HG02884 (cell line): Measurements from ENCODE around the gene MED9.

Experiments
- ATAC-seq: cut with Tn5 transposase; IDR thresholded peaks from one replicate; pipeline ENCODE4 v1.9.1; 2021; ENCODE audit warnings: mild to moderate bottlenecking, moderate library complexity; ENCODE audit not compliant: unreplicated experiment

Gene MED9

DNA sequence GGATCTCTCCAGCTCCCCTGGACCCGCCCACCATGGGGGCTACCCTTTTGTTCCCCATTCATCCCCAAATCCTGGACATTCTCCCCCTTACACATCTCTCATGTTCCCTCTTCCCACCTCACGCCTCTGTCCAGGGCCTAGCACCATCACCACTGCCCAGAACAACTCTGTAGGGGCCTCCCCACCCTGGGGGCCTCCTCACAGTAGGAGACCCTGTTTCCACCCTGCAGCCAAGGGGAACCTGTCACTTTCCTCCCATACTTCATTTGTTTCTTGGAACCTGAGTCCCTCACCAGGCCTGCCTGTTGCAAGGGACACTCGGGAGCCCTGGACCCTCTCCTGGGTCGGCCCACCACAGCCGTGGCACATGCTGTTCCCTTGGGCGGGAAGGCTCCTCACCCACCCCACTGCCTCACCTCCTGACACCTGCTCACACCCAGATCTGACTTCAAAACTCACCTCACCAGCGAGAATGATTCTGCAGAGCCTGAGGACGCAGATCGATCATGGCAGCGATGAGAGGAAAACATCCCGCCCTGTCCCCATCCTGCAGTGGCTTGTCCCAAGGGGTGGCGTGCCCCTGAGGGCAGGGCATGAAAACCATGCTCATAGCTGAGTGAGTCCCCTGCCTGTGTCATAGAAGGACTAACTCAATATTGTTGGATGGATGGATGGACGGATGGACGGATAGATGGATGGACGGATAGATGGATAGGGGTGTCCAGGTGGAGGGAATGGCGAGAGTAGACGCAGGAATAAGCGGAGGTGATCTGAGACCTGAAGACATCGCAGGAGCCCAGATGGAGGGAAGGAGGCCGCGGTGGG, 26.2 kb downstream of the MED9 start:
- ATAC-seq = no peak

DNA sequence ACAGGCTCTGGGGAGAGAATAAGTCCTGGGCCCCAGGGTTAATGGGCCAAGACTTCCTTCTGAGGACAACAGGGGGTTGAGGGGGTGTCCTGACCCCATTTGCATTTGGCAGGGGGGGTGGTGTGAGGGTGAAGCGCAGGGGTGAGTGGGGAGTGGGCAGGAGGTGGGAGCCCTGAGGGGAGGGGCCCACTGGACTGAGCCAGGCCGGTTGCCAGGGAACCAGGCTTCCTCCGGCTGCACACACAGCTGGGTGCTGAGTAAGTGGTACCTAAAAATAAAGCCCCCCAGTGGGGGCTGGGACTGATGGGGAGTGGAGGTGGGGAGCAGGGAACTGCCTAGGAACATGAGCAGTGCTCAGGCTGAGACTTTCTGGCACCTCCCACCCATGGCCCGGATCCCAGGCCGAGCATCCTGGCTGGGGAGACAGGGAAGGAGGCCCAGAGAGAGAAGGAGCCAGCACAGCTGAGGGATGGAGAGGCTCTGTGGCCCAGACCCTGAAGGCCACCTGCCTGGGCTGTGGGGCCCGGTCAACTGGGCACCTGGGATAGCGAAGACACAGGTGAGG, 26.8 kb downstream of the MED9 start:
- ATAC-seq = no peak

DNA sequence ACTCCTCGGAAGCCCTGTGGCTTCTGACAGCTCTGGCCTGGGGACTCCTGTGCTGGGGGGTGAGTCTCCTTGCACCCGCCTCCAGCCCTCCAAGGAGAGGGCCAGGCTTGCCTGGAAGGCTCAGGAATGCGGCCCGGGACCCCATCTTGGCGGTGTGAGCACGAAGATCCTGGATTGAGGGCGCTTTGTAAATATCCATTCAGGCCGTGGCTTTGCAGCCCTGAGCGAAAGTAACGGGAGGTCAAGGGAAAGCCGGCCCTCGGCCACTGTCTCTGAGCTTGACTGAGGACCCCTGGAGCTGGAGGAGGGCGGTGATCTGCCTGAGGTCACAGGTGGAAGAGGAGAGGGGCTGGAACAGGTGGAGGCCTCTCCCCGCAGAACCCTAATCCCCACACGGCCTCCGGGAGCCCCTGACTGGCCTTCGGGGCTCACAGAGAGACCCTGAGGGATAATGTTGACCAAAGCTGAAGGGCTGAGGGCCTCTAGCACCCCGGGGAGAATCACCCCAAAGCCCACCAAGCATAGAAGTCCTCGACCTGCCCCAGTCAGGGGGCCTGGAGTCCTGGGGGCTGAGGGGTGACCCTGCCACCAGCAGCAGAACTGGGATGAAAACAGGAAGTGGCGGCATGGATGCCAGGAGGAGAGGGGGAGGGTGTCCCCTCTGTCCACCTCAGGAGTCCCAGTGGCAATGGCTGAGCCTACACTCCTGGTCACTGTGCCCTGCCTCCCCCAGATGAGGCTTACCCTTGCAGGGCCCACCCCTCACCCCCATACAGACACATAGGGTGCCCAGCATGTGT, 27.7 kb downstream of the MED9 start:
- no peak for ATAC-seq

DNA sequence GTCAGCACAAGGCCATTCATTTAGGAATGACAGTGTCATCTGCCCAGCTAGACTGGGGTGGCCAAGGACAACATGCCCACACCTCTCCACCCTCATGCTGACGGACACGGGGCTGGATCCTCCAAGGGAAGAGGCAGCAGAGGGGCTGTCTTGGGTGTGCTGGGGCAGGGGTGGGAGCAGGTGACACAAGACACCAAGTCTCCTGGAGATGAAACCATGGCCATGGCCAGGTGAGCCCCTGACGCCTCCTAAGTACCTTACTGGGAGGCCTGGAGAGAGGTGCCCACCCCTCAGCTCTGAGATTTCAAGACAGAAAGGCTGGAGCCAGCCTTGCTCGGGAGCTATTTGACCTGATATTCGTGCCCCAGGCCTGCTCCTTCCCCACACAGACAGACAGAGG, 28.4 kb downstream of the MED9 start:
- ATAC-seq = no peak

DNA sequence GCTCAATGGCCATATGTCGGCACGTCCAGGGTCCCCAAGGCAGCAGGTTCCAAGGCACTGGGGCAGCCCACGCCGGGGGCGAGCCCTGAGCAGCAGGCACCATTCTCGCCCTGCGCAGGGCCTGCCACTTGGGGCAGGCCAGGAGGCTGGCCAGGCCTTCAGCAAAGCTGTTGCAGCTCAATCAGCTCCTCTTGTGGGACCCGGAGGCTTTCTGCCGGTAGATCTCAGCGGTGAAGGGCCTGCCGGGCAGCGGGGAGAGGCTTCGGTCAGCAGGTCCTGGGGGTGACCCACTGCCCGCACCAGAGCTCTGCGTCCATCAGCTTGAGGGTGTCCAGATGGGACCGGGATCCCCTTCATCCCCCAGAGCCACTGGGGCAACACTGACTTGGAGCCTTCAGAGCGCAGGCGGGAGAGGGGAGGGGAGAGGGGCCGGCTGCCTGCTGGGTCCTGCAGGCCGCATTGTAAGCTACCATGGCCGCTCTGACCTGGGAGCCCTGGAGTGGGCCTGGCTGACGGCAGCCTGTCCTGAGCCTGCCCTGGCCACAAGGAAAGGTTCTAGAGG, 28.9 kb downstream of the MED9 start:
- no peak for ATAC-seq

DNA sequence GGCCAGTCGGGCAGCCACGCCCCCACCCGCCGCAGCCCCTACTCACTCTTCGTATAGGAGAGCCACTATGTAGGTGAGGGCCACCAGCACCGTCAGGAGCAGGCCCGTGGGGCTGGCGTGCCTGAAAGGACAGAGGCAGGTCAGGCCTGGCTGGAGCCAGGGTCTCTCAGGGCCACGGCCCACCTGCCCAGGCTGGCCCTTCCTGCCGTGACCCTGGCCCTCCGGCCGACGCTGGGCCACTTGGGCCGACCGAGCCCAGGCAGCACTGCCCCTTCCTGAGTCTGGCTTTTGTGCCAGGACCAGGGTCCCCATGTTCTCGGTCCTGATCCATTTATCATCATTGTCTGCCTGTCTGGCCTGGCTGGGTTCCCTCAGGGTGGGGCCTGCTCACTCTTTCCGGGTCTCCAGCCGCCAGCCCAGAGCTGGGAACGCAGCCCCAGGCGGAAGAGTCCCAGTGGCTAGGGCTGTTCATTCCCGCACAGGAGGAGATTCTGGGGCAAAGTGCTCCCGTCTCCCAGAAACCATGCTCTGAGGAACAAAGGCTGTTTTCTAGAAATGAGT, 29.5 kb downstream of the MED9 start:
- no peak for ATAC-seq

DNA sequence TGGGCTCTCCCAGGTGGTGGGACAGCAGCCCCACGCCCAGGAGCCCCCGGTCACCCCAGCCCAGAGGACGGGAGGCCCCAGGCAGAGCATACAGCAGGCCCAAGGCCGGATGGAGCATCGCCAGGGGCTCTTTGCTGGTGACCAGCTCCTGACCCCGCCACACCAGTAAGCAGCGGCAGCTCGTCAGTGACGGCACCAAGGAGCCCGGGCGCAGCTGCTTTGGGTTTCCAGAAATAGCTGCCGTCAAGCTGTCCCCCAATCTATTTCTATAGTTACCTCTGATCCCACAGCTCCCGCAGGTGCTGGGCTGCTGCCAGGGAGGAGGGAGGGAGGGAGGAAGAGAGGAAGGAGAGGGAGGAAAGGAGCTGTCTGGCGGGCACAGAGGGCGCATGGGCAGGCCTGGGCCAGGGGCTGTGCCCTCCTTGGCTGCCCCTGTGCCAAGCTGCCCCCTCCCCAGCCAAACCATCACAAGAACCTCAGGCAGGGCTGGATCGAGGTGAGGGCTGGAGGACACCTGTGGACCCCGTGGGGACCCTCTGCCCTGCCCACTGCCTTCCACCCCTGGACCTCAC, 30.2 kb downstream of the MED9 start:
- ATAC-seq = no peak

DNA sequence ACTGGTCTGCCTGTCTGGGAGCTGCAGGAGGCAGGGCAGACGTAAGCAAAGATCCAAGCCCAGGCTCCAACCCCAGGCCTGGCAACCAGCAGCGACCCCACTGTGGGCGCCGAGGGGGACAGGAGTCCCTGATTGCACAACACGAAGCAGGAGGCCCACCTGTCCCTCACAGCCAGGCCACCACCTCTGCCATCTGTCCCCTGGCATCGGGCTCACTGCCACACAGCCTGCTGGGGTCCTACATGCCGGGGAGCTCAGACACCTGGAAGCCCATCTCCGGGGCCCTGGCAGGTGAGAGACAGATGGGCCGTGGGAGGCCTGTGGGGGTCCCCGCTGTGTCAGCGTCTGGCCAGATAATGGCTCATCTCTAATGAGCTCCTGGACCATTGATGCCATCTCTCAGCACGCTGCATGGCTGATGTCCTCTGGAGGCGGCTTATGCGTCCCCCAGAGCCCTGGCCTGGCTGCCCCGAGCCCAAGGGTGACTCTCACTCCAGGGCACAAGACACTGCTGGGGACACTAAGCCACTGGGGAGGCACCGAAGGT, 30.7 kb downstream of the MED9 start:
- ATAC-seq = no peak

DNA sequence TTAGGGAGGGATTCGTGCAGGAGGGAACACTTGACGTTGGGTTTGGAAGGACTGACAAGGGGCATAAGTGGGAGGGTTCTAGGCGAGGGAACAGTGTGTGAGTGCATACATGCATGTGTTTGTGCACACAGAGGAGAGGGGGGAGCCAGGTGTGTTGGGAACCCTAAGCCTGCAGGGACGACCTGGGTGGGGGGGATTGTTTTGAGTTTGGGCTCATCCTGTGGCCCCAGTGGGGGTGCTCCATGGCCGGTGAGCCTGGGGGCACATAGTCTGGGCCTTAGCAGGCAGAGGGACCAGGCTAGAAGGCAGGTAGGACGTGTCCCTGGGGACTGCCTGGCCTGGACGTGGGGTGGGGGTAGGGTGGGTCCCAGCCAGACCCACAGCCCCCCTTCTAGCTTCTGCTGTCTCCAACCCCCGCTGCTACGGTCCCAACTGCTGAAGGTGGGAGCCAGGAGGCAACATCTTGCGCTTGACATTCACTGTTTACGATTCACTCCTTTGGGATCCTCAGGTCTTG, 31.3 kb downstream of the MED9 start:
- no peak for ATAC-seq

DNA sequence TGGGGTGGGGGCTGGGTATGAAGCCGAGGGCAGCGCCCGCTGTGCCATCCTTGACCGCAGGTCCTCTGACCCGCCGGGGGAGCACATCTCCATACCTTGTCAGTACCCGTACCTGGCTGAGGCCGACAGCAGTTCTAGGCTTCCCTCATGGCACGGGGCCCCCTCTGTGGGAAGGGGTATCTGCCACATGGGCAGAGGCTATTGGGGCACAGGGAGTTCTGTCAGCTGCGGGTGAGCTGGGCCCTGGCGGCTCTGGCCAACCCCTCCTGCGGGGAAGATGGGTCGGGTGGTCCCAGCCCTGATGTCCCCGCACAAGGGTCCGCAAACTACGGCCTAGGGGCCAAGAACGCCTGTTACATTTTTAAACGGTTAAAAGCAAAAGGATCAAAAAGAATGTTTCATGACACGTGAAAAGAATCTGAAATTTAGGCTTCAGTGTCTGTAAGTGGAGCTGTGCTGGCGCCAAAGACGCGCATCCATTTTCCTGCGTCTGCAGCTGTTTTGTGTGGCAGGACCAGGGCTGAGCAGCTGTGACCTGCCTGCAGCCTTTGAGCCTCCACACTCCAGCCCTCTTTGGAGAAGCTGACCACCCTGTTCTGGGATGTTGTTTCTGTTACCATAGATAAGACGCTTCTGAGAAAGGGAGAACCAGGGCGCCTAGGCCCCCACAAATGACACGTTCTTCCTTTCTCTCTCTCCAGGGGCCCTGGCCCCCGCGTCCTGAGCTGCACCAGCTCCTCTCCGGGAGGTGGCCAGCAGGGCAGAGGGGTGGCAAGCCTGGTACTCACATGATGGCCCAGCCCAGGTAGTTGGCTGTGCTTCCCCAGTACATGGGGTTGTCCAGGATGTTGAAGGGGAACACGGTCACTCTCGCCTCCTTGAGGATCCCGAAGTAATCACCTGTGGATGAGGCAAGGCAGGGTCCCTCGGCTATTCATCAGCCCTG, 32.1 kb downstream of the MED9 start:
- no peak for ATAC-seq

DNA sequence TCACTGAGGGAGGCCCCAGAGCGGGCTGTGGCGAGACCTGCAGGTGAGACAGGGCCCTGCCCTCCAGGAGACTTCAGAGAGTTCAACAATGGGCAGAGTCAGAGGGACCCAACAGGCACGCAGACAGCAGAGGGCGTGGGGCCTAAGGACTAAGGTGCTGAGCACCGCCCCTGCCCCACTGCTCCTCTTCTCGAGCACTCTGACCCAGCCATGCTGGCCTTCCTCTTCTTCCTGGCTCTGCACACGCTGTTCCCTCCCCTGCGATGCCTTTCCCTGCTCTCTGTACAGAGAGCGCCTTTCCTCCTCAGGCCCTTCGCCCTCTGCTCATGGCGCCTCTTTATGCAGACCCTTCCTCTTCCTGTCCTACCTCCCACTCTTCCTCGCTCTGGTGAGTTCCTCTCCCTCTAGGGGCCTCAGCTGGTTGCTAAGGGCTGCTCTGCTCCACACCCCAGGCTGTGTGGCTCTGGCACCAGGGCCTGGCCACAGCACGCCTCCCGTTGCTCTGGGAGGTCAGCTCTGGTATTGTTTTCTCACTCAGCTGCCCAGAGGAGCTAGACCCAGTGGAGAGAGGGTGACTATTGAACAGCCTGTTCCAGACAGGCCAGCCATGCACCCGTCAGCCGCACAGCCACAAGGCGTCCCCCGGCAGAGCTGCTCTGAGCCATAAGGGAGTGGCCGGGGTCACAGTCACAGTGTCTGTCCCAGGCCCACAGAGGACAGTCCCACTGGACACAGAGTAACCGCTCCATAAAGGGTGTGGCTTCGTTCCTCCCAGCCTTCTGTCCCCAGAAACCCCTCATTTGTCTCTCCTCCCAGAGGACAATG, 33.0 kb downstream of the MED9 start:
- no peak for ATAC-seq

DNA sequence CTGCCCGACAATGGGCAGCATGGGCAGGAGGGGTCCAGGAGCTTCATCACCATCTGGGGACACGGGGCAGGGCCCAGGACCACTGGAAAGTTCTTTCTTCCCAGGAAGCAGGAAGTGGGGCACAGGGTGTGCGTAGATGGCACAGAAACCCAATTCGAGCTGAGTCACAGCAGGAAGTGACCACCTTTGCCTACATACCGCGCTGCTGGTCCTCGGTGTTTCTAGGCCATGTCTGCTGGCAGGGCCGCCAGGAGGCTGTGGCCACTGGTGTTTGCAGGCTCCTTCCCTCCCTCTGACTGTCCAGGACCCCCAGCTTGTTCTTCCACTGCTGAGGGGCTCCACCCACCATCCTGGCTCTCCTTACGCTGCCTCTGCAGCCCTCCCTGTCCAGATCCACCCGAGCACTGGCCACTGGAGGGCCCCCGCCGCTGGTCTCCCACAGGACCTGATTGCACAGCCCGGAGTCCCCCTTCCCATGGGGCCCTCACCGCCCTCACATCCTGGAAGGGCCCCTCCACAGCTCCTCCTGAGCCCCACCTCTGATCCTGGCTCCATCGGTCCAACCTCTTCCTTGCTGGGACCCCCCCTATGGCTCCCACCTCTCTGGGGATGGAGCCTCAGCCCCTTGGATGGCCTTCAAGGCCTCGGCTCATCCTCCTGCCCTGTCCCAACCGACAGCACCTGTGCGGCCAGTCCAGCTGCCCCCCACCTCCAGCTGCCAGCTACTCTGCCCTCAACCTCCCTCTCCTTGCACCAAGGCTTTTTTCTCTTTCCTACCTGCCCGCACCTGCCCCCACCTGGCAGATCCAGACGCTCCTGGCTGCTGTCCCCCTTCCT, 33.9 kb downstream of the MED9 start:
- no peak for ATAC-seq

DNA sequence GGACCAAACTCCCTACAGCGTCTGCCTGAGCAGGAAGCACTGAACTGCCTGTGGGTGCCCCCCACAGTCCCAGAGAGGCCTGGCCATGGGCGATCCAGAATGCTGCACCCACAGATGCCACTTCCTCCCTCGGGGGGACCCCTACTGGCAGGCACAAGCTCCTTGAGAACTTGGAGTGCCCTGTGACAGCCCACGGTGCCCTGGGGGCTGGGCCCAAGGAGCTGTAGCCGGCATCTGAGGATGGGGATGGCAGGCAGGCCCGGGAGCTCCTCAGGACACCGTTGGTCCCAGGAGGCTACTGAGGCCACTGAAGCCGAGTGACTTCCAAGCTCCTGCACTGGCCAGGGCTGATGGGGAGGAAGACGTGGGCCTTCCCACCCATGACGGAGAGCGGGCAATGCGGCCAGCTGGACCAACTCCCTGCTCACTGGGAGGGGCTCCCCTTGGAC, 34.5 kb downstream of the MED9 start:
- ATAC-seq = no peak

DNA sequence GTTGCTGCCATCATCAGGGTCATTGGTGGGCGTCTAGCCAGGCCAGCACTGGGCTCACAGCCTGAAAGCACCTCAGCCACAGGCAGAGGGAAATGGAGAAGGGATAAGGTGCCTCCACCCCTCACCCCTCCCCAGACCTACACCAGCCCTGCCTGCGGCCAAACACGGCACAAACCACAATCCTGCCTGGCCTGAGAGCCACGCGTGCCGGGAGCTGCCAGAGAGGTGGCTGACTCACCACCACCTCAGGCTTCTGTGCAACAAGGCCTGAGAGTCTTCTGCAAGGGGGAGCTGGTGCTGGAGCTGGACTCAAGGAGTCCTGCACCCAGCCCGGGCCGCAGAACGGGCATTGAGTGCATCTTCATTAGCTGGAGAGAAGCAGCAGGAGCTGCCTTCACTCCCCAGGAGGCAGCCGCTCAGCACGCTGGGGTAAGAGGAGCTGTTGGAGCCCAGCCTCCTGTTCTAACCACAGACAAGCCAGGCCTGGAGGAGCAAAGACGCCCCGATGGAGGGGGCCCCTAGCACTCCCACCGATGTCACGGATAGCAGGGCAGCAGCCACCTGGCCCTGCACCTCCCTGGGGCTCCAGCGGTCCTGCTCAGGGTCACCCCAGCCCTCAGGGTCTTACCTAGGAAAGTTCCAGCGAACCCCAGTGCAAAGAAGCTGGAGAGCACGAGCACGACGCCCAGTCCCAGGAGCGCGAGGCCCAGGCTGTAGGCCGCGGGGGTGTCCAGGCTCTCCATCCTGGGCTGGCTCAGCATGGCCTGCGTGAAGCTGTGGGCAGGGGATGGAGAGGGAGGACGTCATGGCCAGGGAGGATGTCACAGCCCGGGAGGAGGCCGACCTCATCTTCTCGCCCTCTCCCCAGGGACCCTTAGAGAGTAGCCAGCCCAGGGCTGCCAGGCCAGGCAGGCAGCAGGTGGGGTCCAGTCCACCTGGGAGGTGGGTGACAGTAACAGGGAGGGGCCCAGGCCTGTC, 35.4 kb downstream of the MED9 start:
- ATAC-seq = no peak

DNA sequence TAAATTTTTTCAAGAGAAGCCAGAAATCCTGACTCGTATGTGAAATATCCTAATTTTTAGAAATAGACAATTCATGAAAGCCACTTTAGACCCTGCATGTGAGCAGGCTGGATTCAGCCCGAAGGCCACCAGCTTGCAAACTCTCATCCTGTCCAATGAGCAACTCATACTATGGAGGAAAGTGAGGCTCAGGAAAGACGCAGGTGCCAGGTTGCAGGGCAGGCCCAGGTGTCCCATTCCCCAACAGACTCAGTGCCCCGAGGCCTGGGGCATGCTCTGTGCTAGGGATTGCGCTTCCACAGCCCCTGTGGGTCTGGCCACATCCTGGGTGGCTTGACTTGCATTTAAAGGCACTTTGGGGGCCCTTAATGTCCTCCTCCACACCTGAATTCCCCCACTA, 36.1 kb downstream of the MED9 start:
- no peak for ATAC-seq

DNA sequence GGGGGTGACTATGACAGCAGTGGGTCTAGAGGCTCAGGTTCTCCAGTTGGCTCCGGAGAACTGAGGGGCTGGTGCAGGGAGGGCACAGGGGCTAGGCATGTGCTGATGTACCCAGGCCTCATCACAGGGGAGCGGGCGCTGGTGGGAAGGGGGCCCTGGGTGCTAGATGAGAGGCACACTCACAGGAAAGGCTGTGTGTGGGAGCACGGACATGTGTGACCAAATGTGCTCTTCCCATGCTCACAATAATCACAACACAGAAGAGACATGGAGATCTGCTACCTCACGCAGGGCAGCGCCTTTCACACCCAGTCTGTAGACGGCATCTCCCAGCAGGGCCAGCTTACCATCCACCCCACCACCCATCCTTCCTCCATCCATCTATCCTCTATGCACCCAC, 36.8 kb downstream of the MED9 start:
- no peak for ATAC-seq
